HL-60/S4 treated with phorbol 12-myristate 13-acetate at 8.2 ng/mL for 4 days and 3 days (cell line): ENCODE results near the gene SCAMP5.

Experiments used
- in situ Hi-C: fragments of 300-500 bp; cut with MboI; formaldehyde crosslinking; loops from 2 replicates; pipeline ENCODE4 v1.15.0; 2022; ENCODE audit warnings: low sequenced_read_pairs

Gene SCAMP5

DNA sequence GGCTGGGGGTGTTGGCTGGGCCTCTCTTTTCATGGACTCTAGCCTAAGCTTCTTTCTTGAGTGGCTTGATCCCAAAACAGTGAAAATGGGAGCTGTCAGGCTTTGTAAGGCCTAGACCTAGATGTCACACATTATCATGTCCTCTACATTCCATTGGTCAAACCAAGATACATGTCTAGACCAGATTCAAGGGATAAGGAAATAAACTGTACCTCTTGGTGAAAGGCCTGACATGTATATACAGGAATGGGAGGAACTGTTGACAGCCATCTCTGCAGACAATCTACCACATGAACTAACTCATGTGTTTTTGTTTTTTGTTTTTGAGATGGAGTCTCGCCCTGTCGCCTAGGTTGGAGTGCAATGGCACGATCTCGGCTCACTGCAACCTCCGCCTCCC, 27.7 kb upstream of the SCAMP5 start:
- in situ Hi-C loops = no loop called here

DNA sequence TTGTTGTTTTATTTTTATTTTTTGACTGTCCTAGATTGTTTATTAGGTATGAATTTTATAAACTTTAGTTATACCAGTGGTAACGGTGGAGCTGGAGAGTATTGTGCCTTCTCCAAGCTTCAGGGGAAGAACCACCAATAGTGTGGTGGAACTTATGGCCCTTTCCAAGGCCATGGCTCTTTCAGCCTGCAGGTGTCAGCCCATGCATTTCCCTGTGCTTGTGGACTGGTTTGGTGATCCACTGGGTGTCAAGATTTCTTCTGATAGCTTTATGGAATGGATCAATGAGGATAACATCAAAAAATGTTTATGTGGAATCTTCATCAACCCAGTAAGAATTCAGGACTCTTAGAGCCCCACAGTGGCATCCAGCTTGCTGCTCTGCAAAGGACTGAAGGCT, 19.2 kb upstream of the SCAMP5 start:
- in situ Hi-C loops = no loop called here

DNA sequence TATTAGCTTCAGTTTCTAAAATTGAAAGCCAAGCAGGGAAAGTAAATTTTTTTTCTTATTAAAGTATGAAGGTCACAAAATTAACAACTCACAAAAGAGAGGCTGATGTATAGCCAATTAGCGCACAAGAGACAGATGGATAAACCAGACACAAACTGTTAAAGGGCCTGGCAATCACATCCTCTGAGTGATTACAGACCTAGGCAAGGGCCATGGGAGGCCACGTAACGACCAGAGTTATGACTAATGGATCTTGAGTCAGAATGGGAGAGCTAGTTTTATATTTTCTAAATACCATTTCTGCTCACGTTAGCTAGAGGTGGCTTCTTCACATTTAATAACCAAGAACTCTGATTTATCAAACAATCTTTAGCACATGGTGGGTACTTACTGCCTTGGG, 17.8 kb upstream of the SCAMP5 start:
- in situ Hi-C loops = no loop called here

DNA sequence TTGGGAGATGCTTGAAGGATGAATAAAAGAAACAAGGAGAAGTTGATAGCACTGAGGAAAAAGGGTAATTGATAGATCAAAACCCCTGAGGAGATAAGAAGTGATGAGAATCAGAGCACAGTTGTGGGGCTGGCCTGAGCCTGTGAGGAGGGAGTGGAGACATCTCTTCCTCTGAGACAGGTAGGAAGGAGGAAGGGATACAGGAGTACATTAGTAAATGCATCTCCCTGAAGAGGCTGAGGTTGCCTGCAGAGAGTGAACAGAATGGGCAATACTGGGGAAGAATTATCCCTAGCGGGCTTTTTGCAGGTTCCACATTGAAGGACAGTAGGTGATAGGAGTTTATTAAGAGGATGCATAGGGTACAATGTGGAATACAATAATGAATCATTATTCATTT, 17.3 kb upstream of the SCAMP5 start:
- in situ Hi-C loops = no loop called here

DNA sequence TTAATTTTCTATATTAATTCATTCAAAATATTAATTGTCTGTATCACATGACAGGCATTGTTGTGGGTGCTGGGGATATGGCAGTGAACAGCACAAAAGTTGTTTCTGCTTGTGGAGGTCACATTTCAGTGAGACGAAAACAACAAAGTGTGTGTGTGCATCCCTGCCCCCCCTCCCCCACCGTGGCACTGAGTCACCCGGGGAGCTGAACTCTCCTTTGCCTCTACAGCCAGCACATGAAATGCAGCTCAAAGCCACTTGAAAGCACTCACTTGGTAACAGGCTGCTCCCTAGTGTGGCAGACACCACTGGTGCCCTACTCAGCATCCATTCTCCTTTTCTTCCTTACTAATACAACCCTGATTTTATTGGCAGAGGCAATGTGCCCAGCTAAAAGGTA, 16.9 kb upstream of the SCAMP5 start:
- in situ Hi-C loops = no loop called here

DNA sequence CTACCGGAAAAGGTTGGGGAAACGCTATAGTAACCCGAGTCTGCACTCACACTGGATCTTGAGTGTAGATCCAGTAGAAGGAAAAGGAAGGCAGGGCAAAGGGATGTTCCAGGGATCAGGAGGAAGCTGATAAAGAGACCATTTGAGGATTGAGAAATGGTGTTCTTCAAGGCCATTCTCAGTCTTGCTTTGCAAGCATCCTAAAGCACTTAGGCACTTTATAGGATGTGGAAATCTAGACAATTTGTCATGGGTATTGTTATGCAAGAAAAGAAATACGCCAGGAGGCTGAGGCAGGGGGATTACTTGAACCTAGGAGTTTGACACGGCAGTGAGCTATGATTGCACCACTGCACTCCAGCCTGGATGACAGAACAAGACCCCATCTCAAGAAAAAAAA, 13.2 kb upstream of the SCAMP5 start:
- in situ Hi-C loops = no loop called here

DNA sequence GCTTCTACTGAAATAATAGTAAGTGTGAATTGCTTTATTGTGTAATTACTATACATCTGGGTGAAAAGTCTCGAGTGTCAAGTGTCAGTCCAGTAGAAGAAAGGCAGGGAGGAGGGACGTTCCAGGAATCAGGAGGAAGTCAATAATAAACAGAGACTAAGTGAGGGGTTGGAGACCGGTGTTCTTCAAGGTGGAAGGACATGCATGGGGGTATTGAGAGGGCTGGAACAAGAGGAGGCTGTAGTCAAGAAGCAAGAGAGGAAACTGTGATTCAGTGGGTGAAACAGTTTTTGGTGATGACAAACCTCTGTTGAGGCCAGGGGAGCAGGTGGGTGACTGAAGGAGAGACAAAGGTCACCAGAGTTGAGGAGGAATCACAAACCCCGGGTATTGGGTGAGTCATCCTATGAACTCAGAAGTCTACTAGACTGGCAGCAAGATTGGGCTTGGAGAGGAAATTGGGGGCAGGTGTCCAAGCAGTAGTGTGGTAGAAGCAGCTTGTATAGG, 11.6 kb upstream of the SCAMP5 start:
- in situ Hi-C loops = no loop called here

DNA sequence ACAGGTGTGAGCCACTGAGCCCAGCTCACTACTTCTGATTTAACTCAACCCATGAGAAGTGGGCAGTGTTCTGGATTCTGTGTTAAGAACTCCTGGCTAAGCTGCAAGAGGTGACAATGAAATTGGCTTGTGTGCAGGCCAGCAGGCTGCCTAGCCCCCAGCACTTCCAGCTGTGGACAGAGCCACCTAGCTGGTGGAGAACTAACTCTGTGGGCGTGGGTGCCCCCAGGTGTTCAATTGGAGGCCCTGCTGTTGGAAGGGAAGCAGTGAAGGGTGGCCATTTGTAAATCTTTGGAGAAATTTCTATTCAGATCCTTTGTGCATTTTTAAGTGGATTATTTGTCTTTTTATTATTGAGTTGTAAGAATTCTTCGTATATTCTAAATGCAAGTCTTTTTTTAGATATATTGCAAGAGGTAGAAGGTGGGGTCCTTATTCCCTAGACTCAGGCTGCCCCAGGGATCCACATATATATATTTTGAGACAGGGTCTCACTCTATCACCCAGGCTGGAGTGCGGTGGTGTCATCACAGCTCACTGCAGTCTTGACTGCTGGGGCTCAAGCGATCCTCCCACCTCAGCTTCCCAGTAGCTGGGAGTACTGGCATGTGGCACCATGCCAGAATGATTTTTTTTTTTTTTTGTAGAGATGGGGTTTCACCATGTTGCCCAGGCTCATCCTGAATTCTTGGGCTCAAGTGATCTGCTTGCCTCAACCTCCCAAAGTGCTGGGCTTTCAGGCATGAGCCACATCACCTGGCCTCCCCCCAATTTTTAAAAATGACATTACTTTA, 7.2 kb upstream of the SCAMP5 start:
- in situ Hi-C loops = no loop called here

DNA sequence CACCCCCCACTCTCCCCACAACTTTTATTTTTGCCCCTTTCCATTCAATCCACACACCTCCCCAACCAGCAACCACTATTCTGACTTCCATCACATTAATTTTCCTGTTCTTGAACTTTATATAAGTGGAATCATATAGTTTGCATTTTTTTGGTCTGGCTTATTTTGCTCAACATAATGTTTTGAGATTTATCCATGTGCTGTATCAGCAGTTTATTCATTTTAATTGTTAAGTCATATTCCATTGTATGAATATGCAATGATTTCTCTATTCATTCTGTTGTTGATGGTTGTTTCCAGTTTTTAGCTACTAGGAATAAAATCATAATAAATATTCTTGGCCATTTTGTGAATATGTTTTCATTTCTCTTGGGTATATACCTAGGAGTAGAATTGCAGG, 5.8 kb upstream of the SCAMP5 start:
- in situ Hi-C loops = no loop called here

DNA sequence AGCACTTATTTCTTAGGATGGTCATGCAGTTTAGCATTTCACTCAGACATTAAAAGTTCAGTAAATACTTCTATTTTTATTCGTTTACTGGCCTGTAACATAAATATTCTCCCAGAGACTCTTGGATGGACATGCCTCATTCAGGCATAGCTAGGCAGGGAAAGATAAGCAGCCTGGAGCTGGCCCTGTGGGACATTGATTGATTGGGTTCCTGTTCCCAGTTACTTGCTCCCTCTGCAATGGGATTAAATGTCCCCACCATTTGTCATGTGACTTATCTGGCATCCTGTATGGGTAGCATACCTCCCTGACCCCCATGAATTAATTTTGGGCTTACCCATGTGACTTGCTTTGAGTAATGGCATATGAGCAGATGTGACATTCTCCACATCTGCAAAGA, 2.7 kb upstream of the SCAMP5 start:
- in situ Hi-C loops = no loop called here

DNA sequence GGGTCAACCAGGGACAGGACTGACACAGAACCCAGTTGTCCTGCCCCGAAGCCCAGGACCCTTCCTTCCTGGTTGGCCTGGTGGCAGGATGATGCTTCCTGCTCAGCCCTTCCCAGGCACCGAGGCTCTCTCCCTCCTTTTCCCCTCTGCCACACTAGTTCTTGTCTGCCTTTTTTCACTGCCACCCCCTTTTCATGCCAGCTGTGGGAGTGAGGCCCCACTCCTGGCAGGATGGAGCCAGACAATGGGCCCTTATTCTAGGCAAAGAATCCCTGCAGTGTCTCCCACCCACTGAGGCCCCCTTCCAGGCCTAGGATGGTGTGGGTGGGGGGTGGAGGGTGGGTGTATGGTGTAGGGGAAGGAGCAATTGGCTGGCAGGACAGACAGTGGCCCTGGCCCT, 1.1 kb upstream of the SCAMP5 start:
- in situ Hi-C loops = no loop called here

DNA sequence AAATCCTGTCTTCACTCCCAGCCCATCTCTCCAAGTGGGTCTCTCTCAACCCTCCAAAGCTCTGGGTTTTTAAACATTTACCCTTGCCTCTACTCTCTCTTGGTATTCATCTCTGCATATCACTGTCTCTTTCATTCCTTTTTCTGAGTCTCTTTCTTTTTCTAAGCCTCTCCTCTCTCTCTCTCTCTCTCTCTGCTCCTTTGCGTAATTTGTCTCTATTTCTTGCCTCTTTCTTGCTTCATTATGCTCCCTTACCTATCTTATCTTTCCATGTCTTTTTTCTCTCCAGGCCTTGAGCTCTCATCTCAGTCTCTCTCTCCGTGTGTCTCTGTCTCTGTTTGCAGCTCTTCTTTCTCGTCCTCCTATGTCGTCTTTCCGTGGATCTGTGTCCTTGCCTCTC, 678 bp upstream of the SCAMP5 start:
- in situ Hi-C loops = no loop called here

DNA sequence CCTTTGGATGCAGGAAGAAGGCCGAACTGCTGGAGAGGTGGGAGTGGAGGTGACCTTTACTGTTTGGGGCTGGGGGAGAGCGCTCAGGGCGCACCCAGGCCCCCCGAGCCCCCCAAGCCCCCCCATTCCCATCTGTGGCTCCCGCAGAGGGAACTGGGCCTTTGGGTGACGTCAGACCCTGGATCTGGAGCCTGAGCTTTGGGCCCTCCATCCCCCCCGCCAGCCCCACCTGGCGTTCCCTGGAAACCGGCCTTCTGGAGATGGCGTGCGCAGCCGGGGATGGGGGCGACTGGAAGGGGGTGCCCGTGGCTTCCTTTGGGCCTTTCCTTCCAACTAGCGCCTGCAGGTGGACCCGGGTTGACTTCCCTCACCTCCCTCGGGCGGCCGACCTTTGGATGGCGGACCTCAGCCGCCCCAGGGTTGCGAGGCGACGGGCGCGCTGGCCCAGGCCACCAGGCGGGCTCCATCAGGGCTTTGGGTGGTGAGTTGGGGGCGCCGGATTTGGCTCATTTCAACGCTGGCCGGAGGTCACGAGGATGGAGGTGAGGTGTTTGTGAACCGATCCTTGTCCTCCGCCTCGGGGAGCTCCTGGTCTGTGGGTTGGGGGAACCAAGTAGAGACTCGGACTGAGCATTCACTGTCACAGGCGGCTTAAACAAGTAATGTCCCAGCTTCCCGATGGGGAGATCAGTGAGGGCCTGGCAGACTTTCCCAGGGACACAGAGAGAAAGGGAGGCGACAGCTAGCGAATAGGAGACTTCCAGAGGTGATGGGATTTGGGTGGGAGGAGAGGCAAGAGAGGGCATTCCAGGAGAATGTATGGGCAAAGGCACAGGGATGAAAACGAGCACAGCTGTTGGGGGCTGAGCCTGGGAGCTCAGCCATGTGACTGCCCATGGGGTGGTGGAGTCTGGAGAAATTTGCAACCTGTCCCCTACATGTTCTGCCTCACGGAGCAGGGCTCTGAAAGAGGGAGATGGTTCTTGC, 709 bp downstream of the SCAMP5 start:
- in situ Hi-C loops = no loop called here

DNA sequence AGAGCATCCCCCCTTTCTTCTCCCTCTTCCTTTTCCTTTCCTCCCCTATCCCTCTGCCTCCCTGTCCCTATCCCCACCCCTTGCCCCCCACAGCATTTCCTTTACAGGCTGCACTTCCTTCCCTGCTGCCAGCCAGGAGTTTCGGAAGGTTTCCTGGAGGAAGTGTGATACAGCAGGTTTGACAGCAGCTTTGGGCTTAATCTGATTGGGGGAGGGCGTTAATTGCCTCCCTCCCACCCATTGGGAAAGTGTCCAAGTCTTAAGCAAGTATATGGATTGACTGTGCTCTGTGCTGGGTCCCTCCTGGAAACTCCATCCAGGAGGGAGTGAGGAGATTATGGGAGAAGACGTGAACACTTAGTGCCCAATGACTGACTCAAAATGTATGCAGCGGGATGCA, 1.8 kb downstream of the SCAMP5 start:
- in situ Hi-C loops = no loop called here

DNA sequence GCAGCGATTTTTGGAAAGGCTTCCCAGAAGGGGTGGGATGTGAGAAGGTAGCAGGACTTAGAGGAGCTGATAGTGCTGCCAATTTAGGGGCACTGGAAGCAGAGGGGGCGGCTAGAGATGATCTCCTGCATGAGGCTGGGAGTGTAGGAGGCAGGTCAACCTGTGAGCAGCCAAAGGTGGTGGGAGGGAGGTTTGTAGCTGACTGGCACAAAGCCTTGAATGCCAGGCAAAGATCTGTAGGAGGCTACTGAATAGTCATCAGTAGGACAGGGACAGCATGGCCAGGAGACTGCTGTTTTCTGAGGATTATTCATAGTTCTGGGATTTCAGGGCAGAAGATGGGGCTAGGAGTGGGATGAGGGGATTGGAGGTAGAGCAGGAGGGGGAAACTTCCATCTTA, 2.2 kb downstream of the SCAMP5 start:
- in situ Hi-C loops = no loop called here

DNA sequence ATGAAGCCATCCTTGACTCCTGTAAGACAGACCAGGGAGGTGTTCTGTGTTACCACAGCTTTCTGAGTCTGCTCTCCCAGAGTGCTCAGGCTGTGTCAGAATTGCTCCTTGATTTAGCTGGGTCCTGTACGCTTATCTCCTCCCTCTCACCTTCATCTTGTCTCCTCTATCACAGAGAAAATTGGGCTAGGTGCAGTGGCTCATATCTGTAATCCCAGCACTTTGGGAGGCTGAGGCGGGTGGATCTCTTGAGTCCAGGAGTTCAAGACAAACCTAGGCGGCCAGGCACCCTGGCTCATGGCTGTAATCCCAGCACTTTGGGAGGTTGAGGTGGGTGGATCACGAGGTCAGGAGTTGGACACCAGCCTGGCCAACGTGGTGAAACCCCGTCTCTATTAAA, 5.9 kb downstream of the SCAMP5 start:
- in situ Hi-C loops = no loop called here

DNA sequence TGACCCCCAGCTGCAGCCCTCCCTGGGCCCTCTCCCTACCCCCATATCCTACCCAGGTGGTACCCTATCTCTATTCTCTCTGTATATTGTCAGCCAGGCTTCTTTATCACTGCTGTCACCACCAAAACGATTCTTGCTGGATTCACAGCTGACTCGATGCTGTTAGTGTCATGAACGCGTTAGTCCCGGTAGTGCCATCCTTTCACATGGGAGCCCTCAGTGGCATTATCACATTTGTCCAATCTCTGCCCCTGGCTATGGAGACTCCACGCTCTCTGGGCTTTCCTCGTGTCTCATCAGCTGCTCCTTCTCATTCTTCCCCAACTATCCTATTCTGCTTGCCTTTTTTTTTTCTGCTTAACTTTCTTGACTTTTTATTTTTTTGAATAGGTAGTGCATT, 7.0 kb downstream of the SCAMP5 start:
- in situ Hi-C loops = no loop called here

DNA sequence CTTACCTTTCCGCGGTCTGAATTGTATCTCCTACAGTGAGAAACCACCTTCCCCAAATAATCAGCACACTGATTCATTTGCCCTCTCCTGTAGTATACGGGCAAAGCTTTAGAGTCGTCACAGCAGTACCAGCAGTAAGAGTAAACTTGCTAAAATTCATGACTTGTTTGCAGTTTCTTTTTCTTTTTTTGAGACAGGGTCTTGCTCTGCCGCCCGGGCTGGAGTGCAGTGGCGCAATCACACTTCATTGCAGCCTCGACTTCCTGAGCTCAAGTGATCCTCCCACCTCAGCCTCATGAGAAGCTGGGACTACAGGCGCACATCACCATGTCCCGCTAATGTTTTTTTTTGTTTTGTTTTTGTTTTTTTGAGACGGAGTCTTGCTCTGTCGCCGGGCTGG, 11.9 kb downstream of the SCAMP5 start:
- in situ Hi-C loops = no loop called here

DNA sequence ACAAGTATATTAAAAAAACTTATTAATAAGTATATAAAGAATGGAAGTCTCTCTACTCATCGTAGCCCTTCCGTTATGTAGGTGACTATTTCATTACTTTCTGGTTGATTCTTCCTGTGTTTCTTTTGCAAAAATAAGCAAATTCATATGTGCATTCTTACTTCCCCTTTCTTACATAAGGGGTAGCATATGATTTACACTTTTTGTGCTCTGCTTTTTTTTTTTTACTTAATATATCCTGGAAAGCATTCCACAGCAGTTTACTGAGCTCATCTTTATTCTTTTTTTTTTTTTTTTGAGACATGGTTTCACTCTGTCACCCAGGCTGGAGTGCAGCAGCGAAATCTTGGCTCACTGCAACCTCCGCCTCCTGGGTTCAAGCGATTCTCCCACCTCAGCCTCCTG, 12.9 kb downstream of the SCAMP5 start:
- in situ Hi-C loops = no loop called here

DNA sequence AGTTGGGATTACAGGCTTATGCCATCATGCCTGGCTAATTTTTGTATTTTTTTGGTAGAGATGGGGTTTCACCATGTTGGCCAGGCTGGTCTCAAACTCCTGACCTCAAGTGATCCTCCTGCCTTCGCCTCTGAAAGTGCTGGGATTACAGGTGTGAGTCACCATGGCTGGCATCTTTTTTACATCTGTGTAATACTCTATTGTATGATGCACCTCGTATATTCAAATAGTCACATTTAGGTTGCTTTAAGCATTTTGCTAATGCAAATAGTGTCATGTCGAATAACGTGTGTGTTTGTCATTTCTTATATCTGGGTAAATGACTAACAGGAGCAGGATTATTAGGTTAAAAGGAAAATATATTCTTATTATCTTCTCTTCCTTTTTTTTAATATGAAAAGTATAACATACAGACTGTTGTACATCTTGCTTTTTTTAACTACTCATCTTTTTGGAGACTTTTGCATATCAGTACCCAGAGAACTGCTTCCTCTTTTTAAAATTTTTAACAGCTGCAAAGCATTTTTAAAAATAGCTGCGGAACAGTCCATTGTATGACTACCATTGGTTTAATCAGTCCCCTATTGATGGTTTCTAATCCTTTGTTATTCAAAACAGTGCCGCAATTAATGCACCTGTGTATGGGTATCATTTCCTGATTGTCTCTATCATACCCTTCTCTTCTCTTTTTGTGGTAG, 13.4 kb downstream of the SCAMP5 start:
- in situ Hi-C loops = no loop called here

DNA sequence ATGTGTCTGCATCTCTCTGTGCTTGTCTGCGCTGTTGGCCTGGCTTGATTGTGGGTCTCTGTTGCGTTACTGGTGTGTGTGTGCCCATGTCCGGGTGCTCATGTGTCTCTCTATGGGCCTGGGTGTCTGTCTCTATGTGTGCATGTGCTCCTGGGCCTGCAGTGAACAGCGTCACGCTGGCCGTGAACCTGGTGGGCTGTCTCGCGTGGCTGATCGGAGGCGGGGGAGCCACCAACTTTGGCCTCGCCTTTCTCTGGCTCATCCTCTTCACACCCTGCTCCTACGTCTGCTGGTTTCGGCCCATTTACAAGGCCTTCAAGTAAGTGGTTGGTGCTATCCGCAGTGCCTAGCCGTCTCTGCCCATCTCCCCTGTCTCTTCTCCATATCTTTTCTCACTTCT, 21.1 kb downstream of the SCAMP5 start:
- in situ Hi-C loops = no loop called here
